ENCODE results near the gene MYO9B.

DNA sequence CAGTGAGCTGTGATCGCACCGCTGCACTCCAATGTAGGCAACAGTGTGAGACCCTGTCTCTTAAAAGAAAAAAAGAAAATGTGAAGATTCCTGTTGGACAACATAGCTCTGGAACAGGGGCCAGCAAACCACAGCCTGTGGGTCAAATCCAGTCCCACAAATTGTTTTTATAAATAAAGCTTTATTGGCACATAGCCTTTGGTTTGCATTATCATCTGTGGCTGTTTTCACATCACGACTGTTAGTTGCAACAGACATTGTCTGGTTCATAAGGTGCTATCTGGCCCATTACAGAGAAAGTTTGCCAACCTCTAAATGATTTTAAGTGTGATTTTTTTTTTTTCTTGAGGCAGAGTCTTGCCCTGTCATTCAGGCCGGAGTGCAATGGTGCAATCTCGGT lies 90.1 kb downstream of the MYO9B start:
- TF ChIP-seq, protein P1, sequence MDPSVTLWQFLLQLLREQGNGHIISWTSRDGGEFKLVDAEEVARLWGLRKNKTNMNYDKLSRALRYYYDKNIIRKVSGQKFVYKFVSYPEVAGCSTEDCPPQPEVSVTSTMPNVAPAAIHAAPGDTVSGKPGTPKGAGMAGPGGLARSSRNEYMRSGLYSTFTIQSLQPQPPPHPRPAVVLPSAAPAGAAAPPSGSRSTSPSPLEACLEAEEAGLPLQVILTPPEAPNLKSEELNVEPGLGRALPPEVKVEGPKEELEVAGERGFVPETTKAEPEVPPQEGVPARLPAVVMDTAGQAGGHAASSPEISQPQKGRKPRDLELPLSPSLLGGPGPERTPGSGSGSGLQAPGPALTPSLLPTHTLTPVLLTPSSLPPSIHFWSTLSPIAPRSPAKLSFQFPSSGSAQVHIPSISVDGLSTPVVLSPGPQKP (IDR thresholded peaks at IDR 0.05; ENCODE audit: low read depth, low read length), result no peak
- TF ChIP-seq MAX (IDR thresholded peaks at IDR 0.05), result no peak
- TF ChIP-seq RAD21 (conservative IDR thresholded peaks at IDR 0.05 in 1 of 2, IDR thresholded peaks at IDR 0.05 in 1 of 2), result no peak
- TF ChIP-seq RFX5 (IDR thresholded peaks at IDR 0.05), result no peak
- TF ChIP-seq, protein P2, sequence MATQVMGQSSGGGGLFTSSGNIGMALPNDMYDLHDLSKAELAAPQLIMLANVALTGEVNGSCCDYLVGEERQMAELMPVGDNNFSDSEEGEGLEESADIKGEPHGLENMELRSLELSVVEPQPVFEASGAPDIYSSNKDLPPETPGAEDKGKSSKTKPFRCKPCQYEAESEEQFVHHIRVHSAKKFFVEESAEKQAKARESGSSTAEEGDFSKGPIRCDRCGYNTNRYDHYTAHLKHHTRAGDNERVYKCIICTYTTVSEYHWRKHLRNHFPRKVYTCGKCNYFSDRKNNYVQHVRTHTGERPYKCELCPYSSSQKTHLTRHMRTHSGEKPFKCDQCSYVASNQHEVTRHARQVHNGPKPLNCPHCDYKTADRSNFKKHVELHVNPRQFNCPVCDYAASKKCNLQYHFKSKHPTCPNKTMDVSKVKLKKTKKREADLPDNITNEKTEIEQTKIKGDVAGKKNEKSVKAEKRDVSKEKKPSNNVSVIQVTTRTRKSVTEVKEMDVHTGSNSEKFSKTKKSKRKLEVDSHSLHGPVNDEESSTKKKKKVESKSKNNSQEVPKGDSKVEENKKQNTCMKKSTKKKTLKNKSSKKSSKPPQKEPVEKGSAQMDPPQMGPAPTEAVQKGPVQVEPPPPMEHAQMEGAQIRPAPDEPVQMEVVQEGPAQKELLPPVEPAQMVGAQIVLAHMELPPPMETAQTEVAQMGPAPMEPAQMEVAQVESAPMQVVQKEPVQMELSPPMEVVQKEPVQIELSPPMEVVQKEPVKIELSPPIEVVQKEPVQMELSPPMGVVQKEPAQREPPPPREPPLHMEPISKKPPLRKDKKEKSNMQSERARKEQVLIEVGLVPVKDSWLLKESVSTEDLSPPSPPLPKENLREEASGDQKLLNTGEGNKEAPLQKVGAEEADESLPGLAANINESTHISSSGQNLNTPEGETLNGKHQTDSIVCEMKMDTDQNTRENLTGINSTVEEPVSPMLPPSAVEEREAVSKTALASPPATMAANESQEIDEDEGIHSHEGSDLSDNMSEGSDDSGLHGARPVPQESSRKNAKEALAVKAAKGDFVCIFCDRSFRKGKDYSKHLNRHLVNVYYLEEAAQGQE (IDR thresholded peaks at IDR 0.05), result no peak
- no peak for TF ChIP-seq RCOR1 (IDR thresholded peaks at IDR 0.05; ENCODE audit: low read depth, low read length)
- TF ChIP-seq CHD2 (IDR thresholded peaks at IDR 0.05; ENCODE audit: low read length, partially characterized antibody), result no peak

Data from A549 (cell line).